ENCODE results near the gene SLC15A4.

SLC15A4 gene

GRCh38 chr12:128745772-128746689 lies 77.7 kb downstream of the SLC15A4 start:
- peak; percentile 79 for DNase-seq

- no peak for DNase-seq
These were observed 79.8 kb downstream of the SLC15A4 start for GRCh38 chr12:128743916-128744315.

Measured in NCI-H510A treated with DMSO at 0.1 percent for 48 hours (cell line).